ENCODE measurements around the gene RAB21. TPM values are rescaled to one million over a fixed set of nuclear protein-coding genes. Genes with fewer than 3 reads are reported as not detected.

Gene RAB21
- total RNA-seq, 1 experiment from 2014 or later, result 86.4 TPM

GRCh38 chr12:71791473-71792150, 36.9 kb downstream of the RAB21 start:
- POLR2A ChIA-PET, result interaction anchor here (1.9 to 2.0 kb wide), 2 partner anchors 12 to 48 kb away, joined by 8 to 9 read pairs; partner anchors contain the start of gene TBC1D15
- CTCF ChIA-PET, result interaction anchor here (0.7 to 4.6 kb wide), 2 partner anchors 10 to 11 kb away, joined by 3 to 34 read pairs; no protein-coding TSS in a partner anchor
- no peak overlapping the region for H3K27ac Mint-ChIP-seq (ENCODE audit: low read depth, unreplicated experiment)

GRCh38 chr12:71792599-71792998, 37.9 kb downstream of the RAB21 start:
- no TSS peak for BruUV-seq (replicated peaks)
- CTCF ChIA-PET, result interaction anchor here (4.6 kb wide), 1 partner anchor 12 kb away, joined by 34 read pairs; no protein-coding TSS in a partner anchor
- Mint-ChIP-seq H3K27me3 (ENCODE audit: insufficient read depth, unreplicated experiment) (no peaks in the 10 kb centered on the region), H3K9me3 (ENCODE audit: unreplicated experiment) (no peaks in the 10 kb centered on the region), H3K4me1 (ENCODE audit: insufficient read depth, unreplicated experiment) (no peaks in the 10 kb centered on the region), H3K27ac (ENCODE audit: low read depth, unreplicated experiment) (no peak overlapping the region), H3K4me3 (ENCODE audit: unreplicated experiment) (no peak overlapping the region), H3K36me3 (ENCODE audit: insufficient read depth, unreplicated experiment) (peaks cover 12% of the 10 kb centered on the region)
- no peak for TF ChIP-seq CTCF (IDR thresholded peaks at IDR 0.05; ENCODE audit: unreplicated experiment)
- no peak for DNase-seq (ENCODE audit: unreplicated experiment)
- intact Hi-C loops (cut with micrococcal nuclease), result no loop called here
- POLR2A ChIA-PET, result interaction anchor here (0.8 to 2.0 kb wide), 3 partner anchors 13 to 47 kb away, joined by 3 to 9 read pairs (median 8); partner anchors contain the start of gene TBC1D15

More at GRCh38 chr12:71791473-71792150, 36.9 kb downstream of the RAB21 start:
- no peaks in the 10 kb centered on the region for H3K4me1 Mint-ChIP-seq (ENCODE audit: insufficient read depth, unreplicated experiment)
- H3K36me3 Mint-ChIP-seq (ENCODE audit: insufficient read depth, unreplicated experiment), result peaks cover 20% of the 10 kb centered on the region
- DNase-seq (ENCODE audit: unreplicated experiment), result no peak
- no TSS peak for BruUV-seq (replicated peaks)
- no peak for TF ChIP-seq CTCF (IDR thresholded peaks at IDR 0.05; ENCODE audit: unreplicated experiment)
- no peak overlapping the region for H3K4me3 Mint-ChIP-seq (ENCODE audit: unreplicated experiment)
- no peaks in the 10 kb centered on the region for H3K27me3 Mint-ChIP-seq (ENCODE audit: insufficient read depth, unreplicated experiment)
- intact Hi-C loops (cut with micrococcal nuclease), result no loop called here
- H3K9me3 Mint-ChIP-seq (ENCODE audit: unreplicated experiment), result no peaks in the 10 kb centered on the region

GRCh38 chr12:71795901-71796300, 41.2 kb downstream of the RAB21 start:
- Mint-ChIP-seq H3K27me3 (ENCODE audit: insufficient read depth, unreplicated experiment) (no peaks in the 10 kb centered on the region), H3K4me1 (ENCODE audit: insufficient read depth, unreplicated experiment) (no peaks in the 10 kb centered on the region), H3K27ac (ENCODE audit: low read depth, unreplicated experiment) (no peak overlapping the region), H3K4me3 (ENCODE audit: unreplicated experiment) (no peak overlapping the region), H3K36me3 (ENCODE audit: insufficient read depth, unreplicated experiment) (no peaks in the 10 kb centered on the region), H3K9me3 (ENCODE audit: unreplicated experiment) (no peaks in the 10 kb centered on the region)
- no peak for TF ChIP-seq CTCF (IDR thresholded peaks at IDR 0.05; ENCODE audit: unreplicated experiment)
- no peak for DNase-seq (ENCODE audit: unreplicated experiment)
- BruUV-seq (replicated peaks), result no TSS peak
- intact Hi-C loops (cut with micrococcal nuclease), result no loop called here
- CTCF ChIA-PET, result interaction anchor here (1.2 to 1.7 kb wide), 2 partner anchors 16 to 70 kb away, joined by 4 to 6 read pairs; no protein-coding TSS in a partner anchor
- POLR2A ChIA-PET, result interaction anchor here (0.8 to 1.8 kb wide), 6 partner anchors 21 to 54 kb away, joined by 3 to 5 read pairs (median 3); no protein-coding TSS in a partner anchor

DNA sequence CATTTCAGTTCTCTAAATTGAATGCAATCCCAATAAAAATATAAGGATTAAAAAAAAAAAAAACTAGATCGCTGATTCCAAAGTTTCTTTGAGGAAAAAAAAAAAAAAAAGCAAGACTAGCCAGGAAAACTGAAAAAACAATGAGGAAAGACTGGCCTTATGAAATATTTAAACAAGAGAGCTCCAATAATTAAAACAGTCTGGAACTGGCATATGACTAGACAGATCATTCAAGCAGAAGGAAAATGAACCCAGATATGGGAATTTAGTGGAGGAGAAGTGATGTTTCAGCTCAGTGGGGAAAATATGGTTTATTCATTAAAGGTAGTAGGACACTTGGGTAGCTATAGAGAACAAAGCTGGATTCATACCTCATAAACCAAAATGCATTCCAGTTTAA, 42.9 kb downstream of the RAB21 start:
- POLR2A ChIA-PET, result interaction anchor here (1.2 kb wide), 1 partner anchor 41 kb away, joined by 4 read pairs; no protein-coding TSS in a partner anchor

More for the DNA sequence above, 42.9 kb downstream of the RAB21 start:
- CTCF ChIA-PET, result interaction anchor here (0.6 to 1.0 kb wide), 2 partner anchors 18 to 239 kb away, joined by 4 read pairs; no protein-coding TSS in a partner anchor
- TF ChIP-seq CTCF (IDR thresholded peaks at IDR 0.05; ENCODE audit: unreplicated experiment), result no peak
- intact Hi-C loops (cut with micrococcal nuclease), result no loop called here
- Mint-ChIP-seq H3K4me1 (ENCODE audit: insufficient read depth, unreplicated experiment) (no peaks in the 10 kb centered on the region), H3K27me3 (ENCODE audit: insufficient read depth, unreplicated experiment) (no peaks in the 10 kb centered on the region), H3K4me3 (ENCODE audit: unreplicated experiment) (no peak overlapping the region), H3K9me3 (ENCODE audit: unreplicated experiment) (no peaks in the 10 kb centered on the region), H3K36me3 (ENCODE audit: insufficient read depth, unreplicated experiment) (no peaks in the 10 kb centered on the region), H3K27ac (ENCODE audit: low read depth, unreplicated experiment) (no peak overlapping the region)
- no peak for DNase-seq (ENCODE audit: unreplicated experiment)
- no TSS peak for BruUV-seq (replicated peaks)

Data from MCF 10A (cell line).